SK-MEL-5 (cell line): ENCODE data around the gene POLR2E. TPM values are rescaled to one million over a fixed set of nuclear protein-coding genes. Genes with fewer than 3 reads are reported as not detected.

ENCODE experiments used
- DNase-seq: peaks from one replicate; pipeline ENCODE4 v3.0.0-alpha.2; 2016; ENCODE audit warnings: low read depth, low spot score
- in situ Hi-C: cut with HindIII; loops from 2 replicates; pipeline ENCODE4 v1.10.0; 2016; ENCODE audit warnings: low sequenced_read_pairs, high pct_unique_total_duplicates, low pct_unique_long_range_greater_than_20kb
- total RNA-seq: library from RNA; depleted of rRNA; stranded (reverse); fragments of >200 nt; shearing (Covaris generic); gene quantifications from 2 replicates; pipeline ENCODE4 v1.2.3, GENCODE V29; 2014; rRNA removed

Gene POLR2E
- total RNA-seq, 1 experiment from 2014 or later, result 132 TPM

- in situ Hi-C loops, result no loop called here
- DNase-seq, result no peak
Measured at GRCh38 chr19:1047696-1048147, 47.5 kb downstream of the POLR2E start.

- in situ Hi-C loops, result no loop called here
- no peak for DNase-seq
Measured at GRCh38 chr19:1046836-1047695, 48.1 kb downstream of the POLR2E start.

- no peak for DNase-seq
- in situ Hi-C loops, result no loop called here
Measured at GRCh38 chr19:1046117-1046626, 49.0 kb downstream of the POLR2E start.

- peak; percentile 46 for DNase-seq
- in situ Hi-C loops, result no loop called here
Measured at GRCh38 chr19:1045247-1045603, 50.0 kb downstream of the POLR2E start.

- DNase-seq, result no peak
Measured at GRCh38 chr19:1042689-1043511, 52.3 kb downstream of the POLR2E start.

GRCh38 chr19:1041835-1042685, 53.1 kb downstream of the POLR2E start:
- no peak for DNase-seq
- in situ Hi-C loops, result no loop called here

More at GRCh38 chr19:1042689-1043511, 52.3 kb downstream of the POLR2E start:
- in situ Hi-C loops, result no loop called here

- DNase-seq, result no peak
- in situ Hi-C loops, result no loop called here
Measured at GRCh38 chr19:1041272-1041834, 53.8 kb downstream of the POLR2E start.

GRCh38 chr19:1040476-1041271, 54.5 kb downstream of the POLR2E start:
- in situ Hi-C loops, result no loop called here
- DNase-seq, result peak; percentile 83

GRCh38 chr19:1039646-1040475, 55.3 kb downstream of the POLR2E start, which contains the start of gene ABCA7:
ABCA7 (plus strand) TSS chr19:1040107; CDS start chr19:1041362, 1,255 bp downstream.
- peak; percentile 93 for DNase-seq
- in situ Hi-C loops, result no loop called here

GRCh38 chr19:1038978-1039645, 56.1 kb downstream of the POLR2E start:
- in situ Hi-C loops, result no loop called here
- no peak for DNase-seq

- no peak for DNase-seq
- in situ Hi-C loops, result no loop called here
Measured at GRCh38 chr19:1037621-1038064, 57.5 kb downstream of the POLR2E start.

Other genes starting within 250 kb of the POLR2E start
- gene ELANE, start 243.1 kb downstream of the POLR2E start, total RNA-seq, result not detected in 2 replicates
- 1.4 and 4.3 TPM in 2 replicates for gene CFD, start 235.7 kb downstream of the POLR2E start, total RNA-seq
- gene MED16, start 202.2 kb downstream of the POLR2E start, total RNA-seq, result 3.2 and 3.9 TPM in 2 replicates
- gene RNU6-9, start 201.9 kb downstream of the POLR2E start, total RNA-seq, result not detected in 2 replicates
- gene R3HDM4, start 182.2 kb downstream of the POLR2E start, total RNA-seq, result 20.0 and 21.0 TPM in 2 replicates
- not detected in 2 replicates for gene KISS1R, start 178.0 kb downstream of the POLR2E start, total RNA-seq
- gene ARID3A, start 169.3 kb downstream of the POLR2E start, total RNA-seq, result 4.1 and 6.6 TPM in 2 replicates
- gene WDR18, start 111.0 kb downstream of the POLR2E start, total RNA-seq, result 24.4 and 36.1 TPM in 2 replicates
- 0.03 TPM in 1 of 2 replicates, not detected in the other for gene GRIN3B, start 95.0 kb downstream of the POLR2E start, total RNA-seq
- gene TMEM259, start 74.3 kb downstream of the POLR2E start, total RNA-seq, result 44.8 and 51.8 TPM in 2 replicates
- not detected in 2 replicates for gene RNU6-2, start 73.9 kb downstream of the POLR2E start, total RNA-seq
- gene CNN2, start 68.8 kb downstream of the POLR2E start, total RNA-seq, result 11.7 and 12.1 TPM in 2 replicates
- 2.3 and 3.3 TPM in 2 replicates for gene ABCA7, start 55.3 kb downstream of the POLR2E start, total RNA-seq
- 3.3 and 4.9 TPM in 2 replicates for gene ARHGAP45, start 28.2 kb downstream of the POLR2E start, total RNA-seq
- 252 and 258 TPM in 2 replicates for gene GPX4, start 8.6 kb upstream of the POLR2E start, total RNA-seq
- gene SBNO2, start 78.9 kb upstream of the POLR2E start, total RNA-seq, result 18.8 and 21.1 TPM in 2 replicates
- gene STK11, start 110.4 kb upstream of the POLR2E start, total RNA-seq, result 44.2 and 47.8 TPM in 2 replicates
- gene CBARP, start 142.6 kb upstream of the POLR2E start, total RNA-seq, result 2.3 and 3.7 TPM in 2 replicates
- 30.3 and 36.6 TPM in 2 replicates for gene ATP5F1D, start 146.4 kb upstream of the POLR2E start, total RNA-seq
- 4.6 and 8.8 TPM in 2 replicates for gene MIDN, start 153.2 kb upstream of the POLR2E start, total RNA-seq
- gene CIRBP, start 174.0 kb upstream of the POLR2E start, total RNA-seq, result 93.9 and 95.0 TPM in 2 replicates
- 81.1 and 89.7 TPM in 2 replicates for gene FAM174C, start 180.2 kb upstream of the POLR2E start, total RNA-seq
- gene EFNA2, start 190.5 kb upstream of the POLR2E start, total RNA-seq, result 0.37 and 1.5 TPM in 2 replicates